ENCODE measurements around the gene KRT13.

DNA sequence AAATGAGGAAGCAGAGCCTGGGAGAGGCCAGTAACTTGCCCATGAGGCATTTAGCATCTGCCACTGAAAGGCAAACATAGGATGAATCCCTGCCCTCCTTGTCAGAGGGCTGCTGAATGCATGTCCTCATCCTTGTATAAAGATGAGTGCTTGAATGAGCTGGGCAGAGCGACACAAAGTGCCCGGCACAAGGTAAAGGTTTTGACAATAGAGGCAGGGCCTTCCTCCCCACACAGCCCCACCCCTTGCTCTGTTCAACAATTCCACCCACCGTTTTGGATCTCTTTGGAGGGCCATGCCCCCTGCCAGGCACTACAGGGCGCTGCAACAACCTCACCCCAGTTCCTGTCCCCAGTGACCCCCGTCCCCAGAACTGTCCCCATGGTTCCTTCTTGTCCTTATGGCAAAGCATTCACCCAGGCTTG lies 24.1 kb upstream of the KRT13 start:
- TF ChIP-seq, protein P1, sequence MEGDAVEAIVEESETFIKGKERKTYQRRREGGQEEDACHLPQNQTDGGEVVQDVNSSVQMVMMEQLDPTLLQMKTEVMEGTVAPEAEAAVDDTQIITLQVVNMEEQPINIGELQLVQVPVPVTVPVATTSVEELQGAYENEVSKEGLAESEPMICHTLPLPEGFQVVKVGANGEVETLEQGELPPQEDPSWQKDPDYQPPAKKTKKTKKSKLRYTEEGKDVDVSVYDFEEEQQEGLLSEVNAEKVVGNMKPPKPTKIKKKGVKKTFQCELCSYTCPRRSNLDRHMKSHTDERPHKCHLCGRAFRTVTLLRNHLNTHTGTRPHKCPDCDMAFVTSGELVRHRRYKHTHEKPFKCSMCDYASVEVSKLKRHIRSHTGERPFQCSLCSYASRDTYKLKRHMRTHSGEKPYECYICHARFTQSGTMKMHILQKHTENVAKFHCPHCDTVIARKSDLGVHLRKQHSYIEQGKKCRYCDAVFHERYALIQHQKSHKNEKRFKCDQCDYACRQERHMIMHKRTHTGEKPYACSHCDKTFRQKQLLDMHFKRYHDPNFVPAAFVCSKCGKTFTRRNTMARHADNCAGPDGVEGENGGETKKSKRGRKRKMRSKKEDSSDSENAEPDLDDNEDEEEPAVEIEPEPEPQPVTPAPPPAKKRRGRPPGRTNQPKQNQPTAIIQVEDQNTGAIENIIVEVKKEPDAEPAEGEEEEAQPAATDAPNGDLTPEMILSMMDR (IDR thresholded peaks at IDR 0.05), result no peak
- no peak for TF ChIP-seq POLR2A (IDR thresholded peaks at IDR 0.05)

Data from heart left ventricle (tissue), 13 donors.